Central memory CD8-positive, alpha-beta T cell (primary cell): ENCODE measurements around the gene TDRD6.

Source experiments
- ATAC-seq: fragments of 150-1000 bp; cut with Tn5 transposase; replicated peaks from 2 replicates; pipeline ENCODE4 v1.10.0; 2022; ENCODE audit warnings: mild to moderate bottlenecking, moderate FRiP score, moderate number of reproducible peaks; ENCODE audit not compliant: poor library complexity, severe bottlenecking; ENCODE audit errors: extremely low read depth
- DNase-seq, 2 donors: peaks; one replicate each; pipeline ENCODE4 v3.0.0; 2021; ENCODE audit warnings: low spot score in 2 of 2
- H3K27ac Mint-ChIP-seq: one replicate; pipeline ENCODE4 v1.8.0; 2022; ENCODE audit warnings: low read depth, mild to moderate bottlenecking, moderate library complexity, mixed read lengths
- H3K27me3 Mint-ChIP-seq: one replicate; pipeline ENCODE4 v1.8.0; 2022; ENCODE audit warnings: mixed read lengths
- H3K36me3 Mint-ChIP-seq: one replicate; pipeline ENCODE4 v1.8.0; 2022; ENCODE audit warnings: mild to moderate bottlenecking, moderate library complexity, mixed read lengths; ENCODE audit not compliant: insufficient read depth
- H3K4me1 Mint-ChIP-seq: one replicate; pipeline ENCODE4 v1.8.0; 2022; ENCODE audit warnings: mixed read lengths
- H3K4me3 Mint-ChIP-seq: one replicate; pipeline ENCODE4 v1.8.0; 2022; ENCODE audit warnings: mild to moderate bottlenecking, moderate library complexity, mixed read lengths
- H3K9me3 Mint-ChIP-seq: one replicate; pipeline ENCODE4 v1.8.0; 2022; ENCODE audit warnings: mixed read lengths

Gene TDRD6

GRCh38 chr6:46699970-46700369 lies 12.3 kb downstream of the TDRD6 start:
- H3K36me3 Mint-ChIP-seq: no peaks in the 10 kb centered on the region
- no peaks in the 10 kb centered on the region for H3K4me1 Mint-ChIP-seq
- no peak for ATAC-seq
- no peak overlapping the region for H3K27ac Mint-ChIP-seq
- H3K27me3 Mint-ChIP-seq: peaks cover 55% of the 10 kb centered on the region
- H3K4me3 Mint-ChIP-seq: no peak overlapping the region
- H3K9me3 Mint-ChIP-seq: no peaks in the 10 kb centered on the region
- DNase-seq: no peak

GRCh38 chr6:46704562-46704961 lies 16.9 kb downstream of the TDRD6 start:
- Mint-ChIP-seq H3K36me3 (peaks cover 2% of the 10 kb centered on the region), H3K9me3 (no peaks in the 10 kb centered on the region), H3K4me1 (no peaks in the 10 kb centered on the region), H3K27me3 (peaks cover 43% of the 10 kb centered on the region), H3K27ac (no peak overlapping the region), H3K4me3 (no peak overlapping the region)
- no peak for DNase-seq
- no peak for ATAC-seq

GRCh38 chr6:46706464-46706863 lies 18.8 kb downstream of the TDRD6 start:
- no peak overlapping the region for H3K4me3 Mint-ChIP-seq
- H3K27me3 Mint-ChIP-seq: peaks cover 48% of the 10 kb centered on the region
- ATAC-seq: no peak
- peaks cover 2% of the 10 kb centered on the region for H3K36me3 Mint-ChIP-seq
- DNase-seq: no peak
- no peak overlapping the region for H3K27ac Mint-ChIP-seq
- no peaks in the 10 kb centered on the region for H3K4me1 Mint-ChIP-seq
- H3K9me3 Mint-ChIP-seq: no peaks in the 10 kb centered on the region

- Mint-ChIP-seq H3K27ac (no peak overlapping the region), H3K4me3 (no peak overlapping the region), H3K9me3 (no peaks in the 10 kb centered on the region), H3K27me3 (peaks cover 46% of the 10 kb centered on the region), H3K4me1 (no peaks in the 10 kb centered on the region), H3K36me3 (peaks cover 2% of the 10 kb centered on the region)
- DNase-seq (no peak), ATAC-seq (no peak)
Observed at GRCh38 chr6:46711491-46711890, 23.8 kb downstream of the TDRD6 start.

- no peaks in the 10 kb centered on the region for H3K36me3 Mint-ChIP-seq
- no peak overlapping the region for H3K27ac Mint-ChIP-seq
- H3K27me3 Mint-ChIP-seq: peaks cover 59% of the 10 kb centered on the region
- no peak overlapping the region for H3K4me3 Mint-ChIP-seq
- H3K4me1 Mint-ChIP-seq: no peaks in the 10 kb centered on the region
- ATAC-seq (no peak), DNase-seq (no peak)
- no peaks in the 10 kb centered on the region for H3K9me3 Mint-ChIP-seq
Observed at GRCh38 chr6:46715141-46715540, 27.5 kb downstream of the TDRD6 start.

GRCh38 chr6:46719099-46719498 lies 31.4 kb downstream of the TDRD6 start:
- no peak overlapping the region for H3K27ac Mint-ChIP-seq
- no peaks in the 10 kb centered on the region for H3K9me3 Mint-ChIP-seq
- DNase-seq (no peak), ATAC-seq (no peak)
- H3K4me1 Mint-ChIP-seq: no peaks in the 10 kb centered on the region
- no peaks in the 10 kb centered on the region for H3K36me3 Mint-ChIP-seq
- peaks cover 58% of the 10 kb centered on the region for H3K27me3 Mint-ChIP-seq
- H3K4me3 Mint-ChIP-seq: no peak overlapping the region

GRCh38 chr6:46720401-46720800 lies 32.7 kb downstream of the TDRD6 start:
- Mint-ChIP-seq H3K9me3 (no peaks in the 10 kb centered on the region), H3K27ac (no peak overlapping the region), H3K4me1 (no peaks in the 10 kb centered on the region), H3K27me3 (peaks cover 67% of the 10 kb centered on the region), H3K36me3 (no peaks in the 10 kb centered on the region), H3K4me3 (no peak overlapping the region)
- DNase-seq (no peak), ATAC-seq (no peak)

- Mint-ChIP-seq H3K4me1 (peaks cover 8% of the 10 kb centered on the region), H3K27ac (no peak overlapping the region), H3K9me3 (no peaks in the 10 kb centered on the region), H3K36me3 (peaks cover 2% of the 10 kb centered on the region), H3K4me3 (no peak overlapping the region), H3K27me3 (peaks cover 82% of the 10 kb centered on the region)
- no peak for ATAC-seq
- no peak for DNase-seq
Observed at GRCh38 chr6:46729787-46730326, 42.2 kb downstream of the TDRD6 start.

GRCh38 chr6:46730921-46731461 lies 43.3 kb downstream of the TDRD6 start:
- DNase-seq (no peak), ATAC-seq (no peak)
- Mint-ChIP-seq H3K9me3 (no peaks in the 10 kb centered on the region), H3K27me3 (peaks cover 83% of the 10 kb centered on the region), H3K36me3 (peaks cover 2% of the 10 kb centered on the region), H3K27ac (no peak overlapping the region), H3K4me3 (no peak overlapping the region), H3K4me1 (peaks cover 8% of the 10 kb centered on the region)

GRCh38 chr6:46733341-46733801 lies 45.7 kb downstream of the TDRD6 start:
- H3K4me3 Mint-ChIP-seq: no peak overlapping the region
- H3K9me3 Mint-ChIP-seq: no peaks in the 10 kb centered on the region
- peaks cover 2% of the 10 kb centered on the region for H3K36me3 Mint-ChIP-seq
- ATAC-seq (no peak), DNase-seq (no peak)
- H3K27me3 Mint-ChIP-seq: peaks cover 91% of the 10 kb centered on the region
- H3K4me1 Mint-ChIP-seq: peaks cover 8% of the 10 kb centered on the region
- no peak overlapping the region for H3K27ac Mint-ChIP-seq

- Mint-ChIP-seq H3K9me3 (no peaks in the 10 kb centered on the region), H3K36me3 (peaks cover 2% of the 10 kb centered on the region), H3K4me3 (peak within 1 kb of the TSS; percentile 37), H3K27me3 (peaks cover 78% of the 10 kb centered on the region), H3K4me1 (peaks cover 8% of the 10 kb centered on the region), H3K27ac (no peak within 1 kb of the TSS)
- DNase-seq (no peak), ATAC-seq (no peak)
Observed at GRCh38 chr6:46734867-46735719, 47.4 kb downstream of the TDRD6 start, which contains the start of gene PLA2G7. Gene PLA2G7 (minus strand): TSS chr6:46735375. CDS start chr6:46722891, 12,484 bp downstream.

GRCh38 chr6:46735720-46736031 lies 48.0 kb downstream of the TDRD6 start:
- H3K27me3 Mint-ChIP-seq: peaks cover 73% of the 10 kb centered on the region
- DNase-seq (no peak), ATAC-seq (no peak)
- peaks cover 2% of the 10 kb centered on the region for H3K36me3 Mint-ChIP-seq
- H3K9me3 Mint-ChIP-seq: no peaks in the 10 kb centered on the region
- no peak overlapping the region for H3K4me3 Mint-ChIP-seq
- H3K4me1 Mint-ChIP-seq: peaks cover 8% of the 10 kb centered on the region
- no peak overlapping the region for H3K27ac Mint-ChIP-seq

GRCh38 chr6:46736906-46737305 lies 49.2 kb downstream of the TDRD6 start:
- ATAC-seq (no peak), DNase-seq (no peak)
- peaks cover 61% of the 10 kb centered on the region for H3K27me3 Mint-ChIP-seq
- H3K4me1 Mint-ChIP-seq: peaks cover 8% of the 10 kb centered on the region
- H3K36me3 Mint-ChIP-seq: peaks cover 2% of the 10 kb centered on the region
- no peak overlapping the region for H3K27ac Mint-ChIP-seq
- no peaks in the 10 kb centered on the region for H3K9me3 Mint-ChIP-seq
- no peak overlapping the region for H3K4me3 Mint-ChIP-seq
